GM18861 (cell line): ENCODE results near the gene ZKSCAN8.

Source experiments
- ATAC-seq: cut with Tn5 transposase; IDR thresholded peaks from one replicate; pipeline ENCODE4 v1.9.1; 2021; ENCODE audit not compliant: unreplicated experiment

Gene ZKSCAN8

GRCh38 chr6:28139860-28140543, 1.7 kb upstream of the ZKSCAN8 start:
- no peak for ATAC-seq

- no peak for ATAC-seq
These were observed 1.1 kb upstream of the ZKSCAN8 start for GRCh38 chr6:28140616-28141015.

GRCh38 chr6:28142446-28142845, 763 bp downstream of the ZKSCAN8 start:
- no peak for ATAC-seq

GRCh38 chr6:28145231-28145630, 3.5 kb downstream of the ZKSCAN8 start:
- no peak for ATAC-seq

- ATAC-seq: no peak
These were observed 10.8 kb downstream of the ZKSCAN8 start for GRCh38 chr6:28152531-28152930.

GRCh38 chr6:28153546-28153945, 11.9 kb downstream of the ZKSCAN8 start:
- no peak for ATAC-seq

GRCh38 chr6:28154357-28154756, 12.7 kb downstream of the ZKSCAN8 start:
- no peak for ATAC-seq

- no peak for ATAC-seq
These were observed 16.6 kb downstream of the ZKSCAN8 start for GRCh38 chr6:28158318-28158717.

GRCh38 chr6:28159029-28159607, 17.4 kb downstream of the ZKSCAN8 start:
- ATAC-seq: no peak

- ATAC-seq: no peak
These were observed 18.6 kb downstream of the ZKSCAN8 start for GRCh38 chr6:28160233-28160632.

GRCh38 chr6:28161410-28162079, 19.9 kb downstream of the ZKSCAN8 start:
- peak; percentile 63 for ATAC-seq

GRCh38 chr6:28165563-28165962, 23.9 kb downstream of the ZKSCAN8 start:
- ATAC-seq: no peak

- ATAC-seq: no peak
These were observed 25.4 kb downstream of the ZKSCAN8 start for GRCh38 chr6:28167068-28167467.

GRCh38 chr6:28167926-28168325, 26.2 kb downstream of the ZKSCAN8 start:
- no peak for ATAC-seq

GRCh38 chr6:28171271-28171670, 29.6 kb downstream of the ZKSCAN8 start:
- no peak for ATAC-seq

- no peak for ATAC-seq
These were observed 30.3 kb downstream of the ZKSCAN8 start for GRCh38 chr6:28172006-28172405.

GRCh38 chr6:28176373-28176772, 34.7 kb downstream of the ZKSCAN8 start:
- no peak for ATAC-seq

- ATAC-seq: no peak
These were observed 40.6 kb downstream of the ZKSCAN8 start for GRCh38 chr6:28182255-28182654.

- ATAC-seq: no peak
These were observed 46.7 kb downstream of the ZKSCAN8 start for GRCh38 chr6:28188111-28188979.

- ATAC-seq: no peak
These were observed 58.3 kb downstream of the ZKSCAN8 start for GRCh38 chr6:28200020-28200419.

GRCh38 chr6:28203201-28203600, 61.5 kb downstream of the ZKSCAN8 start:
- no peak for ATAC-seq
